Measurements from ENCODE around the gene HSD17B3.
"Not testable (repeated sequence)": the region's sequence is repeated elsewhere in the genome, so short reads cannot be mapped to it uniquely, and the experiment has no call there.

Gene HSD17B3

DNA sequence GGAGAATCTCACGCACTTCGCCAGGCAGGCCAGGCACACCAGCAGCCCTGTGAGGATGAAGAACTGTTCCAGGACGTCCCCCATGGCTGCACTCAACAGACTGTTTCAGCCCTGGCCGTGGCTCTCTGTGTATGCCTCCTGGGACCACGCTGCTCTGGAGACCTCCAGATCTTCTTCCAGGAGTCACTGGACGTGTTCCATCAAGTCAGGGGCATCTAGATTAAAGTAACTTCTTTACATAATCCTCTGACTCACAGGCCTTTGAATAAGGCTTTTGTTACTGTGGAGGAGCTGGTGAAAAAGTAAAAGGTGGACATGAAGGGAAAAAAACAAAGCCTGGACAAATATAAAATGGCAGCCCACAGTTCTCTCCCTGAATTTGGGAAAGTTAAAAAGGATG, at the start of gene HSD17B3:
Gene HSD17B3 (minus strand): TSS at position 156 of the 400 bp plus-strand sequence. CDS start 72 bp downstream, at position 84.
- Mint-ChIP-seq H3K36me3 (peaks cover 6% of the 10 kb centered on the region), H3K4me3 (no peak within 1 kb of the TSS), H3K27me3 (no peaks in the 10 kb centered on the region), H3K27ac (no peak within 1 kb of the TSS), H3K4me1 (ENCODE audit: low read depth) (no peaks in the 10 kb centered on the region), H3K9me3 (ENCODE audit: low read depth) (no peaks in the 10 kb centered on the region)

DNA sequence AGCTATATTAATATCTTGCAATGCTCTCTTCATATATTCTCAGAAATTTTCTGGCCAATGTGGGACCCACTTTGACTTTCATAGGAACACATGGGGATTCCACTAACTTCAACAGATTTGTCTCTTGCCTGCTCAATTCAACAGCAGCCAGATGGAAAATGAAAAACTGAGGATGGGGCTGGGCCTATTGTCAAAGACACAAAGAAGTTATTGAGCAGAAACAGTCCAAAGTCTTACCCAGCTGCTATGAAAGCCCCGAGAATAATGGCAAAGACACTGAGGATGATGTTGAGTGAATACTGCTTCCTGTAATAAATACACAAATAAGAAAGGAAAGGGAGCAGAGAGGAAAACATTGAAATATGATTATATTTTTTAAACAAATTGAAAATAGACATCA, 48.9 kb upstream of the HSD17B3 start:
- Mint-ChIP-seq H3K27me3 (no peaks in the 10 kb centered on the region), H3K4me3 (no peak overlapping the region), H3K36me3 (peaks cover 15% of the 10 kb centered on the region), H3K27ac (no peak overlapping the region), H3K4me1 (ENCODE audit: low read depth) (no peaks in the 10 kb centered on the region), H3K9me3 (ENCODE audit: low read depth) (peaks cover 4% of the 10 kb centered on the region)

DNA sequence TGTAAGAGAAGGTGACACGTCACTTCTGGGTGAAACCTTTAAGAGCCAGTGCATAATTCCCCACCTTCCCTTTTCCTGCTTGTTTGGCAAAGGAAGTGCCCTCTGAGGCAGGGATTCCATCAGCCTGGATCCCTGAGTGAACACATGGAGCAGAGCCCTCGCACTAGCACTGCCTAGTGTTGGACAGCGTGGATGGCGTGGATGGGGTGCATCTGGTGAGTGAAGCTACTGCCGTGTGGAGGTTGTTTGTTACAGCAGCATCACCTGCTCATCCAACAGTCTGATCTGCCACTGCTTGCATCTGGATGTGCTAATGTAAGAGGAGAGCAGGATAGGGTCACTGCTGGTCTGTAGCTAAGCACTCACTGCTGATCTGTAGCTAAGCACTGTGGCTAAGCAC, 46.3 kb upstream of the HSD17B3 start:
- H3K4me3 Mint-ChIP-seq, result no peak overlapping the region

DNA sequence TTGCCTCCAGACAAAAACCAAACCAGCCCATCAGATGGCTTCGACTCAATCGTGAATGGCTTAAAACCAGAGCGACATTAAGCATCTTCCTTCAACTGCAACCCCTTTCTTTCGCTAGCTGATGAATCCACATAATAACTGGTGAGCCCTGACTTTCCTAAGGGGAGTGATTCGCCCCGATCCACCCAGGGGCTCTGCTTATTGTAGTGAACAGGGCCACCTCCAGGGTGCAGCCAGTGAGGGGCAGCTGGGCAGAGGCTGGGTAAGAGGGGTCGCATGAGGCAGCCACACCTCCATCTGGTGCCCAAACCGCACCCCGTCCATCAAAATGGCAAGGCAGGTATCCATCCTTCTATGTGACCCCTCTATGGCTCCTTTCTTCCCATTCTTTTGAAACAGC, 43.6 kb upstream of the HSD17B3 start:
- Mint-ChIP-seq H3K4me3 (no peak overlapping the region), H3K4me1 (ENCODE audit: low read depth) (no peaks in the 10 kb centered on the region), H3K27ac (no peak overlapping the region), H3K36me3 (peaks cover 8% of the 10 kb centered on the region), H3K9me3 (ENCODE audit: low read depth) (peaks cover 4% of the 10 kb centered on the region), H3K27me3 (no peaks in the 10 kb centered on the region)

More for the DNA sequence above, 46.3 kb upstream of the HSD17B3 start:
- H3K4me1 Mint-ChIP-seq (ENCODE audit: low read depth), result no peaks in the 10 kb centered on the region
- peaks cover 4% of the 10 kb centered on the region for H3K9me3 Mint-ChIP-seq (ENCODE audit: low read depth)
- H3K27me3 Mint-ChIP-seq, result no peaks in the 10 kb centered on the region
- peaks cover 13% of the 10 kb centered on the region for H3K36me3 Mint-ChIP-seq
- H3K27ac Mint-ChIP-seq, result no peak overlapping the region

DNA sequence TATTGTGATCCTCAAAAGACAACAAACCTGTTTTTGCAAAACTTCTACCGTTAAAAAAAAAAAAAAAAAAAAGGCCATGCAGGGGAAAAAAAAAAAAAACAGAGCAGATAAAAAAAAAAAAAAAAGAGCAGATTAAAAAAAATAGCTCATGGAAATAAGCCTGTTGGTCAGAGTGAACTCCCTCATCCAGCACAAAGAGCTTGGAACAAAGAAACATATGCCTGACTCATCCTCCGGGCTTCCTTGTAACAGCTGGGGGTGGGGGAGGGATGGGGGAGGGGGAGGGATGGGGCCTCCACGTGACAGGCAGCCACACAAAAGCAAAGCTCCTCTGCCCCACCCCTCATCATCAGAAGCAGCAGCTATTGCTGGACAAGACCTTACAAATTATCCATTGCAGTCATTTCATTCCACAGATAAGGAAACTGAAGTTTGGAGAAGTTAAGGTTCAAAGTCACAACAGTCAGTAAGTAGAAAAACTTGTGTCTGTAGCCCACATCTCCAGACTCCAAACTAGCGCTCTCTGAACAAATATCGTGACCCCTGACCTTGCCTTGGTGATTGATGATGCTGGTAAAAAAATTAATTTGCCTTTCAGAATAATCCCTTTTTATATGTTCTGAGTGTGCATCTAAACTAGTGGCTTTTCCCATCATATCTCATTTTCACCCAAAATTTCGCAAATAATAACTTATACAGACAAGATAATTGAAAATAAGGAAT, 42.6 kb upstream of the HSD17B3 start:
- Mint-ChIP-seq H3K27ac (no peak overlapping the region), H3K9me3 (ENCODE audit: low read depth) (peaks cover 4% of the 10 kb centered on the region), H3K4me1 (ENCODE audit: low read depth) (peaks cover 4% of the 10 kb centered on the region), H3K36me3 (peaks cover 8% of the 10 kb centered on the region), H3K4me3 (no peak overlapping the region), H3K27me3 (no peaks in the 10 kb centered on the region)

DNA sequence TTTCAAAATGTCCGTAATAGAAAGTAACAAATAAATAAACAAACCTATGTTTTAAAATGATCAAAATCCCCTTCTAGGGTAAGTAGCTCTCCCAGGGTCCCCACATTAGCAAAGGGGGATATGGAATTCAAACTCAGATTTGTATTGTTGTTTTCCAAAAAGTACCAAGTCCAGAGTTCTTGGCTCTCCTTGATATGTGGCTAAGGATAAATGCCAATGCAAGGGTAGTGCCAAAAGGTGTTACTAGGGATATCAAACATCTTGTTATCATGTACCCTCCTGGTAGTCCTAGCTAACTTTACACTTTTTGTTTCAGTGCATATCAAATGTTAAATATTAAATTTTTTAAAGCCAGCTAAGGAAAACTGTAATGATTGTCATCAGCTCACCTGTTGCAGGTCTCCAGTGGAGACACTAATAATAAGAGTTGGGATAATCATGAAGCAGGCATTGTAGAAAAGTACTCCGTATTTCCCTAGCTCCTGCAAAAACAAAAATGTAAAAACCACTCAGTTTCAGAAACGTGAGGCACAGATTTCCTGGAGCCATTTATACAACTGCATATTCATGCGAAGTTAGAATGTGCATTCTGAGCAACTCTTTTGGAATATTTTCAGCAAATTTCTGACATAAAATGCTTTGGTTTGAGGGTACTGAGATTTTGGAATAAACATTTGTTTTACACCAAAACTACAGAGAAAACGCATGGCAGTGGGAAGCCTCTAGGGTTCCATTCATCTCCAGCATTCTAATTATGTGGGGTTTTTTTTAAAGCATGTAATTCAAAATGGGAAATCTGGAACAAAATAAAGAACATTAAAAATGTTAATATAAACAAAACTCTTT, 41.8 kb upstream of the HSD17B3 start:
- peaks cover 5% of the 10 kb centered on the region for H3K4me1 Mint-ChIP-seq (ENCODE audit: low read depth)
- no peaks in the 10 kb centered on the region for H3K27me3 Mint-ChIP-seq
- peaks cover 4% of the 10 kb centered on the region for H3K9me3 Mint-ChIP-seq (ENCODE audit: low read depth)
- H3K27ac Mint-ChIP-seq, result no peak overlapping the region
- H3K36me3 Mint-ChIP-seq, result peaks cover 5% of the 10 kb centered on the region
- H3K4me3 Mint-ChIP-seq, result no peak overlapping the region

DNA sequence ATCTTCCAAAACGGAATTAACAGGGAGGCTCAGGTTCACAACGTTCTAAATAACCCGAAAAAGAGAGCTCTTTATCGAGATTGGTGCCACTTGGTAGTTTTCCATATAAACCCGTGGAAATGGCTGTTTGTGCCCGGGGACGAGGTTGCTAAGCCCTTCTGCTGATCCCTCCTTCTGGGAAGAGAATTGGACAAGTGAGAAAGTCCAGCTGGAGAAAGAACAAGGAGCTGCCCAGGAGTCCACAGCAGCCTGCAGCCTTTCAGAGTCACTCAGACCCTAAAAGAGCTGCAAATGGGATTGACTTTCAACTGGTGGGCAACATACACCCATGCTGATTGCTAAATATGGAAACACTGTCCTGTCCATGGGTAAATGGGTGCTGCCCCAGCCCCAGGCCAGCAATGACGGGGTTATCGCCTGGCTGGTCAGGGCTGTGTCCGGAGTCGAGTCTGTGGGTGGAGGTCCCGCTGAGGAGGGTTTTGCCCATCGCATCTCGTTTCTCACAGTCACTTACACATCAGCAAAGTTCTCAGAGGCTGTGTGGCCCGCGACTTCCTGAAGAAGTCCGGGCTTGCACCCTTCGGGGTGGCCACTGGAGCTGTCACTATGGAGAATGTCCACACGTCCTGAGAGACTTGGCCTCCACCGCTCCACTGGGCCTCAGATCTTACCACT, 40.7 kb upstream of the HSD17B3 start:
- Mint-ChIP-seq H3K27me3 (no peaks in the 10 kb centered on the region), H3K4me1 (ENCODE audit: low read depth) (peaks cover 5% of the 10 kb centered on the region), H3K9me3 (ENCODE audit: low read depth) (no peaks in the 10 kb centered on the region), H3K27ac (no peak overlapping the region), H3K4me3 (no peak overlapping the region), H3K36me3 (no peaks in the 10 kb centered on the region)

DNA sequence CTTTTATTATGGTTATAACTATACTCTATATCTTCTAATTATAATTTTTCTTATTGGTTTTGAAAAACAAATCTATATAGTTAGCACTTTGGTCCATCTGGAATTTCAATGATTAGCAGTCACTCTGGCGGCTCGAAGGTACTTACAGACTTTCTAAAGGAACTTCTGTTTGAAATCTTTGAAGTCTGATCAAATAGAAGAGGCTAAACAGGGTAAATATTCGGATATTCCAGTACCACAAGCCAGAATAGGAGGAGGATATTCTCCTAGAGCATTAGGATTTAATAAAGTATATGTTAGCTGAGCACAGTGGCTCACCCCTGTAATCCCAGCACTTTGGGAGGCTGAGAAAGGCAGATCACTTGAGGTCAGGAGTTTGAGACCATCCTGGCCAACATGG, 38.7 kb upstream of the HSD17B3 start:
- Mint-ChIP-seq H3K4me1 (ENCODE audit: low read depth) (peaks cover 5% of the 10 kb centered on the region), H3K9me3 (ENCODE audit: low read depth) (no peaks in the 10 kb centered on the region), H3K27ac (no peak overlapping the region)

DNA sequence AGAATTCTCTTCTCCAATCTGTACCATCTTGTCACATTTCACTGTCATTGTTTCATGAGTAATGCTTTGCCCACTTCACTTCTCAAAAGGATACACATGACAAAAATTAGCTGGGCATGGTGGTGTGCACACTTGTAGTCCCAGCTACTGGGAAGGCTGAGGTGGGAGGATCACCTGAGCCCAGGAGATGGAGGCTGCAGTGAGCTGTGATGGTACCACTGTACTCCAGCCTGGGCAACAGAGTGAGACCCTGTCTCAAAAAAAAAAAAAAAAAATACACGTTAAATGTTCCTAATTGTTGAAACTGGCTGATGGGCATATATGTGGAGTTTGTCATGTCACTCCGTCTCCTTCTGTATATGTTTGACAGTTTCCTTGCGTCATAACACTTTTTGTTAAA, 36.3 kb upstream of the HSD17B3 start:
- H3K4me1 Mint-ChIP-seq (ENCODE audit: low read depth), result peaks cover 5% of the 10 kb centered on the region
- peaks cover 4% of the 10 kb centered on the region for H3K36me3 Mint-ChIP-seq
- H3K9me3 Mint-ChIP-seq (ENCODE audit: low read depth), result no peaks in the 10 kb centered on the region
- no peak overlapping the region for H3K27ac Mint-ChIP-seq
- H3K27me3 Mint-ChIP-seq, result no peaks in the 10 kb centered on the region
- no peak overlapping the region for H3K4me3 Mint-ChIP-seq

More for the DNA sequence above, 38.7 kb upstream of the HSD17B3 start:
- Mint-ChIP-seq H3K4me3 (no peak overlapping the region), H3K27me3 (no peaks in the 10 kb centered on the region), H3K36me3 (no peaks in the 10 kb centered on the region)

DNA sequence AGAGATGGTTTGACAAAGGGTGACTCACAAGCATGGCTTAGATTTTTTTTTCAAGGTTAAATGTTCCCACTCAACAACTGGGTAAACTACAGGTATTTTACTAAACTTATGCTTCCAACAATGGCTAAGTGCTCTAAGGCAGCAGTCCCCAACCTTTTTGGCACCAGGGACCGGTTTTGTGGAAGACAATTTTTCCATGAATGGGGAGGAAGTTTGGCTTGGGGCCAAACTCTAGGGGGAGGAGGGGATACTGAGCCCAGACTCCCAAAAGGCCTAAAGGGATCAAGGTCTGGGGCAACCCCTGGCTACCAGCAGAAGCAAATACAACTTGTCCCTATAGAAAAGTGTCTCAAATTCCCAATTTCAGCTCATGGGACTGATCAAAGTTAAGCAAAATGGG, 32.0 kb upstream of the HSD17B3 start:
- Mint-ChIP-seq H3K4me1 (ENCODE audit: low read depth) (no peaks in the 10 kb centered on the region), H3K27me3 (no peaks in the 10 kb centered on the region), H3K9me3 (ENCODE audit: low read depth) (no peaks in the 10 kb centered on the region), H3K4me3 (no peak overlapping the region), H3K27ac (no peak overlapping the region), H3K36me3 (peaks cover 4% of the 10 kb centered on the region)

DNA sequence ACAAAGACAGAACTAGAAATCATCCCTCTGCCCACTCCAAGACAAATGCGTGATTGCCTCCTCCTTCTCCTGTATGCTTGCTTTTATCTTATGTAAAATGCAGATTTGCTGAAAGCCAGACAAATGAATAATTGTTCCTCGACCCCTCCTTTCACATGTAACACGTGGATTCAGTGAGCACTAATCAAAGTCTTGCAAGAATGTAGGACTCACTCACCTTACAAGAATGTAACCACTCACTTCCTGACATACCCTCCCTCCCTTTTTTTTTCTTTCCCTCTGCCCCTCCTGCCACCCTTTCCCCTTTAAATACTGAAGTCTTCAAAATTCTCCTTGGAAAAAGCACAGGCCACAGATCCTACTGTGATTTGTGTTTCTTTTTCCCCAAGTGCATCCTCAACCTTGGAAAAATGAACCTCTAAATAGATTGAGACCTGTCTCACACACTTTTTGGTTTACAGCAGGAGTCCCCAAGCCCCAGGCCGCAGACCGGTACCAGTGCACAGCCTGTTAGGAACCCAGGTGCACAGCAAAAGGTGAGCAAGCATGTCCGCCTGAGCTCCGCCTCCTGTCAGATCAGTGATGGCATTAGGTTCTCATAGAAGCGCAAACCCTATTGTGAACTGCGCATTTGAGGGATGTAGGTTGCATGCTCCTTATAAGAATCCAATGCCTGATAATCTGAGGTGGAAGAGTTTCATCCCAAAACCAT, 29.4 kb upstream of the HSD17B3 start:
- no peaks in the 10 kb centered on the region for H3K27me3 Mint-ChIP-seq

DNA sequence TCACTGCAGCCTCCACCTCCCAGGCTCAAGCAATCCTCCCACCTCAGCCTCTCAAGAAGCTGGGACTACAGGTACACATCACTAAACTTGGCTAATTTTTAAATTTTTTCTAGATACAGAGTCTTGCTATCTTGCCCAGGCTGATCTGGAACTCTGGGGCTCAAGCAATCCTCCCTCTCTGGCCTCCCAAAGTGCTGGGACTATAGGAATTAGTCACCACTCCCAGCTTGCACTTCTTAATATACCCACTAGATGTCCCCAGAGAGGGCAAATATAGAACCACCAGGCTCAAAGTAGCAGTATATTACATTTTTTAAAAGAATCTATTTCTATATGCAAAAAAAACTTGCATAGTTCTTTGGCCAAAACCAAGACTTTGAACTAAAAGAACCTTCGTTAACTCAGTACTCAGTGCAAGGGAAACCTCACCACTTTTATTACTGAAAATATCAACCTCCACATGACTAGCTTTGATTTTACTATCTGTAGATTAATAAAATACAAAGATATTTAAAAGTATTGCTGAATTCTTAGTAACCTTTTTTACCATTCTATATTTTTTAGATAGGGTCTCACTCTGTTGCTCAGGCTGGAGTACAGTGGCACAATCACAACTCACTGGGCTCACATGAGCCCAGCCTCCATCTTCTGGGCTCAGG, 25.8 kb upstream of the HSD17B3 start:
- Mint-ChIP-seq H3K36me3 (peaks cover 7% of the 10 kb centered on the region), H3K4me3 (no peak overlapping the region), H3K9me3 (ENCODE audit: low read depth) (no peaks in the 10 kb centered on the region), H3K4me1 (ENCODE audit: low read depth) (no peaks in the 10 kb centered on the region), H3K27me3 (no peaks in the 10 kb centered on the region), H3K27ac (no peak overlapping the region)

More for the DNA sequence above, 29.4 kb upstream of the HSD17B3 start:
- peaks cover 4% of the 10 kb centered on the region for H3K36me3 Mint-ChIP-seq
- no peaks in the 10 kb centered on the region for H3K4me1 Mint-ChIP-seq (ENCODE audit: low read depth)
- no peaks in the 10 kb centered on the region for H3K9me3 Mint-ChIP-seq (ENCODE audit: low read depth)
- no peak overlapping the region for H3K4me3 Mint-ChIP-seq
- peak overlapping the region; percentile 22 for H3K27ac Mint-ChIP-seq

DNA sequence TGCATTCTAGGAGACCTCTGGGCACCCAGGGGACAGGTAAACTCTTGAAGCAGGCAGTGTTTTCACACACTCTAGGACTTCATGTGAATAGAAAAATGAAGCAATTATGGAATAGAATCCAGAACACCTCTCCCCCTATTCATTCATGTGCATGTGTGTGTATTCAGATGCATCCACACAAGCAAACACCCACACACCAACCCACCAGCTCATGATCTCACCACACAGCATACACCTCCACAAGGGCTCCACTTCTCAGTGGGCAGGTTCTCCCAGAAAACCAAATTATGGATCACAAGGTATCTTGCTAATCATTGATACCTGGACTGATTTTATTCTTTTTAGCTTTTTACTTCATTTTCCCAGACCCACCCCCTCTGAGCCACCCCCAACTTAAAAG, 21.2 kb upstream of the HSD17B3 start:
- Mint-ChIP-seq H3K36me3 (peaks cover 7% of the 10 kb centered on the region), H3K27ac (no peak overlapping the region), H3K9me3 (ENCODE audit: low read depth) (no peaks in the 10 kb centered on the region), H3K27me3 (no peaks in the 10 kb centered on the region), H3K4me3 (no peak overlapping the region), H3K4me1 (ENCODE audit: low read depth) (no peaks in the 10 kb centered on the region)

DNA sequence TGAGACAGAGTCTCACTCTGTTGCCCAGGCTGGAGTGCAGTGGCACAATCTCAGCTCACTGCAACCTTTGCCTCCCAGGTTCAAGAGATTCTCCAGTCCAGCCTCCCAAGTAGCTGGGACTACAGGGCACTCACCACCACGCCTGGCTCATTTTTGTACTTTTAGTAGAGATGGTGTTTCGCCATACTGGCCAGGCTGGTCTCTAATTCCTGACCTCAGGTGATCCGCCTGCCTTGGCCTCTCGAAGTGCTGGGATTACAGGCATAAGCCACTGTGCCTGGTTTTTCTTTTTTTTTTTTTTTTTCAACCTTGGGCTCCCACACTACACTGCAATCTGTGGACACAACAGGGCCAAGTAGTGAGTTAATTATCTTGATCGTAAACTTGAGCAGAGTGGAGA, 20.8 kb upstream of the HSD17B3 start:
- H3K9me3 Mint-ChIP-seq (ENCODE audit: low read depth); H3K27me3 Mint-ChIP-seq: not testable (repeated sequence)

More for the DNA sequence above, 20.8 kb upstream of the HSD17B3 start:
- H3K27ac Mint-ChIP-seq; H3K4me1 Mint-ChIP-seq (ENCODE audit: low read depth); H3K4me3 Mint-ChIP-seq; H3K36me3 Mint-ChIP-seq: not testable (repeated sequence)

Measured in activated naive CD8-positive, alpha-beta T cell (primary cell).